ENCODE data around the gene DENND2D. TPM values are rescaled to one million over a fixed set of nuclear protein-coding genes. Genes with fewer than 3 reads are reported as not detected.

DENND2D gene
- total and polyA plus RNA-seq, 9 of the 15 experiments (the other 6 are each of a cell fraction or from before 2014, with no cell fraction given), result 0.08 to 0.44 (median 0.13) TPM; not detected in 6

DNA sequence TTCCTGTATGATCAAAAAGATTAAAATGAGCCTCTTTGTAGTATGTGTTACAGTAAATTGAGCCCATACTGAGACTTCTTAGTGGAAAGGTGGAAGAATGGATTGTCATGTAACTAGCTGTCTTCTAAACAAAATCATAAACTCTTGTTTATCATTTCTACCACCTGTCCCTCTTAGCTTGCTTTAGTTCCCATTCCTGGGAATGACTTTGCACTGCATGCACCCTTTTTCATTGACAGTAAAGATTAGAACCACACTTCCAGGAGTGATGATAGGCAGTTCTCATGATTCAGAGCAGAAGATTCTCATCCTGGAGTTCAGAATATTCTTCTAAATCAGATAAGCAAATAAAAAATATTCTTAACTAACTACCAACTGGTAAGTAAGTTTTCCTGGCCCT lies 28.0 kb downstream of the DENND2D start (continued):
- TF ChIP-seq, protein P1, sequence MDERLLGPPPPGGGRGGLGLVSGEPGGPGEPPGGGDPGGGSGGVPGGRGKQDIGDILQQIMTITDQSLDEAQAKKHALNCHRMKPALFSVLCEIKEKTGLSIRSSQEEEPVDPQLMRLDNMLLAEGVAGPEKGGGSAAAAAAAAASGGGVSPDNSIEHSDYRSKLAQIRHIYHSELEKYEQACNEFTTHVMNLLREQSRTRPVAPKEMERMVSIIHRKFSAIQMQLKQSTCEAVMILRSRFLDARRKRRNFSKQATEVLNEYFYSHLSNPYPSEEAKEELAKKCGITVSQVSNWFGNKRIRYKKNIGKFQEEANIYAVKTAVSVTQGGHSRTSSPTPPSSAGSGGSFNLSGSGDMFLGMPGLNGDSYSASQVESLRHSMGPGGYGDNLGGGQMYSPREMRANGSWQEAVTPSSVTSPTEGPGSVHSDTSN (CRISPR knock-in tag; IDR thresholded peaks at IDR 0.05; ENCODE audit: low read depth), result no peak
- TF ChIP-seq, protein P1 (tag; conservative IDR thresholded peaks at IDR 0.05; ENCODE audit: low read depth), result peak; percentile 57
- TF ChIP-seq, protein P2, sequence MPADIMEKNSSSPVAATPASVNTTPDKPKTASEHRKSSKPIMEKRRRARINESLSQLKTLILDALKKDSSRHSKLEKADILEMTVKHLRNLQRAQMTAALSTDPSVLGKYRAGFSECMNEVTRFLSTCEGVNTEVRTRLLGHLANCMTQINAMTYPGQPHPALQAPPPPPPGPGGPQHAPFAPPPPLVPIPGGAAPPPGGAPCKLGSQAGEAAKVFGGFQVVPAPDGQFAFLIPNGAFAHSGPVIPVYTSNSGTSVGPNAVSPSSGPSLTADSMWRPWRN (IDR thresholded peaks at IDR 0.05; ENCODE audit: low read depth), result no peak
- TF ChIP-seq NR4A1 (CRISPR knock-in tag; IDR thresholded peaks at IDR 0.05), result no peak
- no peak for TF ChIP-seq NR4A1 (tag; IDR thresholded peaks at IDR 0.05)
- TF ChIP-seq MAFK (IDR thresholded peaks at IDR 0.05; ENCODE audit: low read length), result peak; percentile 33; the same call in 1 of the 2 replicates
- TF ChIP-seq, protein P3, sequence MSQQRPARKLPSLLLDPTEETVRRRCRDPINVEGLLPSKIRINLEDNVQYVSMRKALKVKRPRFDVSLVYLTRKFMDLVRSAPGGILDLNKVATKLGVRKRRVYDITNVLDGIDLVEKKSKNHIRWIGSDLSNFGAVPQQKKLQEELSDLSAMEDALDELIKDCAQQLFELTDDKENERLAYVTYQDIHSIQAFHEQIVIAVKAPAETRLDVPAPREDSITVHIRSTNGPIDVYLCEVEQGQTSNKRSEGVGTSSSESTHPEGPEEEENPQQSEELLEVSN (IDR thresholded peaks at IDR 0.05; ENCODE audit: borderline replicate concordance in 1 of 2, extremely low read depth in 1 of 2, insufficient read depth in 1 of 2, insufficient read length in 1 of 2, low read depth in 1 of 2, low read length in 1 of 2, poor library complexity in 1 of 2, severe bottlenecking in 1 of 2), result no peak
- TF ChIP-seq, protein P4, sequence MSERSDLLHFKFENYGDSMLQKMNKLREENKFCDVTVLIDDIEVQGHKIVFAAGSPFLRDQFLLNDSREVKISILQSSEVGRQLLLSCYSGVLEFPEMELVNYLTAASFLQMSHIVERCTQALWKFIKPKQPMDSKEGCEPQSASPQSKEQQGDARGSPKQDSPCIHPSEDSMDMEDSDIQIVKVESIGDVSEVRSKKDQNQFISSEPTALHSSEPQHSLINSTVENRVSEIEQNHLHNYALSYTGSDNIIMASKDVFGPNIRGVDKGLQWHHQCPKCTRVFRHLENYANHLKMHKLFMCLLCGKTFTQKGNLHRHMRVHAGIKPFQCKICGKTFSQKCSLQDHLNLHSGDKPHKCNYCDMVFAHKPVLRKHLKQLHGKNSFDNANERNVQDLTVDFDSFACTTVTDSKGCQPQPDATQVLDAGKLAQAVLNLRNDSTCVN (CRISPR knock-in tag; IDR thresholded peaks at IDR 0.05), result no peak
- peak; percentile 75; the same call in 1 of the 2 replicates for TF ChIP-seq SOX6 (IDR thresholded peaks at IDR 0.05)
- TF ChIP-seq CC2D1A (IDR thresholded peaks at IDR 0.05), result no peak
- no peak for TF ChIP-seq SRSF7 (optimal IDR thresholded peaks at IDR 0.05; ENCODE audit: low read depth, low read length)
- TF ChIP-seq, protein P5, sequence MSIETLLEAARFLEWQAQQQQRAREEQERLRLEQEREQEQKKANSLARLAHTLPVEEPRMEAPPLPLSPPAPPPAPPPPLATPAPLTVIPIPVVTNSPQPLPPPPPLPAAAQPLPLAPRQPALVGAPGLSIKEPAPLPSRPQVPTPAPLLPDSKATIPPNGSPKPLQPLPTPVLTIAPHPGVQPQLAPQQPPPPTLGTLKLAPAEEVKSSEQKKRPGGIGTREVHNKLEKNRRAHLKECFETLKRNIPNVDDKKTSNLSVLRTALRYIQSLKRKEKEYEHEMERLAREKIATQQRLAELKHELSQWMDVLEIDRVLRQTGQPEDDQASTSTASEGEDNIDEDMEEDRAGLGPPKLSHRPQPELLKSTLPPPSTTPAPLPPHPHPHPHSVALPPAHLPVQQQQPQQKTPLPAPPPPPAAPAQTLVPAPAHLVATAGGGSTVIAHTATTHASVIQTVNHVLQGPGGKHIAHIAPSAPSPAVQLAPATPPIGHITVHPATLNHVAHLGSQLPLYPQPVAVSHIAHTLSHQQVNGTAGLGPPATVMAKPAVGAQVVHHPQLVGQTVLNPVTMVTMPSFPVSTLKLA (conservative IDR thresholded peaks at IDR 0.05), result 0 out of 4 replicates have a peak, but pooled peaks of 1 of the 2 experiments have one; percentile 20
- no peak; a peak in 1 of 4 replicates for TF ChIP-seq NONO (IDR thresholded peaks at IDR 0.05; ENCODE audit: low read depth in 2 of 2, low read length in 1 of 2)
- no peak for TF ChIP-seq ATF1 (CRISPR knock-in tag; IDR thresholded peaks at IDR 0.05)
- no peak for TF ChIP-seq ATF1 (tag; IDR thresholded peaks at IDR 0.05)
- TF ChIP-seq KDM1A (IDR thresholded peaks at IDR 0.05), result peak in 1 of 2 experiments; percentile 72; a peak in 2 of 4 replicates
- no peak for TF ChIP-seq NFE2L1 (tag; IDR thresholded peaks at IDR 0.05; ENCODE audit: borderline replicate concordance, low read depth)
- 0 out of 4 replicates have a peak, but pooled peaks of 1 of the 2 experiments have one; percentile 38 for TF ChIP-seq HDAC1 (IDR thresholded peaks at IDR 0.05)
- 0 out of 2 replicates have a peak, but pooled peaks have one; percentile 45 for TF ChIP-seq HDAC2 (IDR thresholded peaks at IDR 0.05)
- peak; percentile 69 for TF ChIP-seq MEIS2 (IDR thresholded peaks at IDR 0.05; ENCODE audit: partially characterized antibody)
- peak; percentile 90 for TF ChIP-seq ARID1B (IDR thresholded peaks at IDR 0.05)
- TF ChIP-seq HEY1 (CRISPR knock-in tag; IDR thresholded peaks at IDR 0.05; ENCODE audit: borderline replicate concordance), result no peak
- peak; percentile 79 for TF ChIP-seq CBFA2T3 (IDR thresholded peaks at IDR 0.05)

All from K562 (cell line).